GM19043 (cell line): Measurements from ENCODE around the gene ANKRD26.
"Not testable (repeated sequence)": the region's sequence is repeated elsewhere in the genome, so short reads cannot be mapped to it uniquely, and the experiment has no call there.

Experiments used
- ATAC-seq: cut with Tn5 transposase; IDR thresholded peaks from one replicate; pipeline ENCODE4 v1.9.1; 2021; ENCODE audit warnings: low read depth; ENCODE audit not compliant: unreplicated experiment

Gene ANKRD26

GRCh38 chr10:27099916-27100812, at the start of gene ANKRD26:
TSS of gene ANKRD26 (minus strand) at chr10:27100494. CDS start at chr10:27100326, 168 bp downstream.
- ATAC-seq, result peak; percentile 78

- no peak for ATAC-seq
These were observed 47.4 kb upstream of the ANKRD26 start for GRCh38 chr10:27147701-27148100.

GRCh38 chr10:27145937-27146336, 45.6 kb upstream of the ANKRD26 start:
- ATAC-seq, result no peak

DNA sequence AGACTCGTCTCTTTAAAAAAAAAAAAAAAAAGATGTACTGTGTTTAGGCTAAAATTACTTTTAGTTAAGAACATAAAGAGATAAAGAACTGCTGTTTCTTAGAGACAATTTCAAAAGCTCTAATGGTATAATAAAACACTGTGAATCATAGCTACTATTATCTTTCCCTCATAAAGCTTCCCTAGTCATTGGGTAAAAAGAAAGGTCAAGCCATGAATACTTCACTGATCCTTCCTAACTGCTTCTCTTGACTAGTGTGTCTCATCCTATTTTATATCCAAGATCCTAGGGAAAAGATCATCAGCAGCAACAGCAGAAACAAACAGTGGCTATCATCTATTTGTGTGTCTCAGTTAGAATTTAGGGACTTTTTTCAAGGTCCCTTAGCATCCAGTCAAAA, 43.4 kb upstream of the ANKRD26 start:
- no peak for ATAC-seq

DNA sequence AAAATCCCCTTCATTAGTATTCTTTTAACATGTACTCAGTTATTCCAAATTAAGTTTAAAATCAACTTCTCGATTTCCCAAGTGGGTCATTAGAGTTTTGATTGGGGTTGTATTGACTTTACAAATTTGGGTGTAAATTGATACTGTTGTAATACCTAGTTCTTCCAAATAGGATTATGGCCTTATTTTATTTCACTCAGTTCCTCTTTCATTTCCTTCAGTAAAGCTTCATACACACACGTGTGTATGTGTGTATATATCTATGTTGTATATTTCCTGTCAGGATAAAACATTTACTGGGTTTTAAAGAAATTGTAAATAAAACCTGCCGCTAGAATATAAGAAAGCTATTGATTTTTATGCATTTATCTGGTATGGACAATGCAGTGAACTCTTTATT, 38.0 kb upstream of the ANKRD26 start:
- ATAC-seq, result no peak

DNA sequence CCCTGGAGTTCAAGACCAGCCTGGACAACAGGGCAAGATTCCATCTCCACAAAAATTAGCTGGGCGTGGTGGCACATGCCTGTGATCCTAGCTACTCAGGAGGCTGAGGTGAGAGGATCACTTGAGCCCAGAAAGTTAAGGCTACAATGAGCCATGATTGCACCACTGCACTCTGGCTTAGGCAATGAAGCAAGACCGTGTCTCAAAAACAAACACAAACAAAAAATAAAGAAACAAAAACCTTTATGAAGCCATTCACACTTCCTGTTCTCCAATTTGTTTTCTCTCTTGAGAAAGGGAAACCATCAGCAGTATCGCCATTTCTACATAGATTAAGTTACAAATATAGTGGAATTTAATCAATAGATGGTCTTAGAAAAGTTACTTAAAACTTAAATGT, 34.1 kb upstream of the ANKRD26 start:
- no peak for ATAC-seq

GRCh38 chr10:27108165-27108564, 7.9 kb upstream of the ANKRD26 start:
- ATAC-seq, result no peak

DNA sequence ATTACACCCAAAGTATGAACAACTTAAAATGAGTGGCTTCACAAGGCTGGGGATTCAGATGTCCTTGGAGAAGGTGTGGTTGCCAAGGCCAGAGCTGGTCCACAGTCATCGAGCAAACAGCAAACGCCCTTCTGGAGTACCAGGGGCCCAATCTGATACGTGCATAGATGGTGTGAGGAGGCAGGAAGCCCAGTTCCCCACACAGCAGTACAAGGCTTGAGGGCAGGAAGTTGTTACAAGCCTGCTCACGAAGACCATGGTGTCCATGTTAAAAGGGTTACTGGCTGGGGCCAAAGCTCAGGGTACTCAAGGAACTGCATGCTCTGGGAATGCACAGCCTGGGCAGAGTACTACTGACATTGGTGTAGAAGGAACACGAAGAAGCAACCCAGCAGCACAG, 4.6 kb upstream of the ANKRD26 start:
- ATAC-seq, result no peak

GRCh38 chr10:27100813-27101347, 586 bp upstream of the ANKRD26 start:
- ATAC-seq, result no peak

DNA sequence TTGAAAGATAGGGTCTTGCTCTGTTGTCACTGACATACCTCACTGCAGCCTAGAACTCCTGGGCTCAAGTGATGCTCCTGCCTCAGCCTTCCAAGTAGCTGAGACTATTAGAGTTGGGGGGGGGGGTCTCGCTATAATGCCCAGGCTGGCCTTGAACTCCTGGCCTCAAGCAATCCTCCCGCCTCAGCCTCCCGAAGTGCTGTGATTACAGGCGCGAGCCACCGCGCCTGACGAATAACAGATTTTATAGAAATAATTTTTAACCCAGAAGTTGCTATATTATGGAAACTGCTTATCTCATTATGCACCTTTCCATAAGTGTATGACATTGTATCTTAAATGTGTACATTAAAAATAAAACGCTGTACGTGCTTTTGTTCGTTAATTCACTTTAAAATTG, 846 bp downstream of the ANKRD26 start:
- ATAC-seq, result no peak

DNA sequence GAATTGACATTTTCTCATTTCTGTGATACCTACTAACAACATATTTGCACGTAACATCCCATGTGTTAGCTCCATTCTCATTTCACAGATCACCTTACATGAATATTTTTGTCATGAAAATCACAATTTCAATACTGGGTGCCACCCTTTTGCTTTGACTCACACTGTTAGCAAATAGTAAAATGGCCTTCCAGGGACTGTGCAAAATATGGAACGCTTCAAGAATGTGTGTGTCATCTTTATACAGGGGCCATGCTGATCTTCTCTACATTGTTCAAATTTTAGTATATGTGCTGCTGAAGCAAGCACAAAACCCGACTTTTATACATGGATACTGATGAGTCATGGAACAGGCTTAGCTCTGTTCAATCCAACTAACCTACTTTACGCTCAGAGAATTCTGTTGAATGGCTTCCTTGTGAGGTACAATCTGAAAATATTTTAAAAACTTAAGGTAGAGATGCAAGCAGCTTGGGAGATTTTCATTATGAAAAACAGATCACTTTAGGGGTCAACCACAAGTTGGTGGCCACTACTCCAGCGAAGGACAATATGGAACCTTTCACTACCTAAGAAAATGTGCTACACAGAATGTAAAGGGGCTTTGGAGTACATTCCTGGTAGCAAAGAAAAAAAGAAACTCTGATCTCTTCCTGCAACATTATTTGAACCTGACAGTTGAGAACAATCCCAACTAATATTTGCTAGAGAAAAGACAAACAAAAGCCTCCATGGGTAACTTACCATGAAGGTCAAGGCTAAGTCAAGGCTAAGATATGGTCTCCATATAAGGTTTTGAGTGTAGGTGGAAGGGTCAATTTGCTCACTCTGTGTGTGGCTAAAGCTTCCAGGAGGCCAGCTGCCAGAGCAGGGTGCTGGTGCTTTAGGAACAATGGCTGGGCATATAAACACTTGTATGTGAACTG, 11.9 kb downstream of the ANKRD26 start:
- no peak for ATAC-seq

DNA sequence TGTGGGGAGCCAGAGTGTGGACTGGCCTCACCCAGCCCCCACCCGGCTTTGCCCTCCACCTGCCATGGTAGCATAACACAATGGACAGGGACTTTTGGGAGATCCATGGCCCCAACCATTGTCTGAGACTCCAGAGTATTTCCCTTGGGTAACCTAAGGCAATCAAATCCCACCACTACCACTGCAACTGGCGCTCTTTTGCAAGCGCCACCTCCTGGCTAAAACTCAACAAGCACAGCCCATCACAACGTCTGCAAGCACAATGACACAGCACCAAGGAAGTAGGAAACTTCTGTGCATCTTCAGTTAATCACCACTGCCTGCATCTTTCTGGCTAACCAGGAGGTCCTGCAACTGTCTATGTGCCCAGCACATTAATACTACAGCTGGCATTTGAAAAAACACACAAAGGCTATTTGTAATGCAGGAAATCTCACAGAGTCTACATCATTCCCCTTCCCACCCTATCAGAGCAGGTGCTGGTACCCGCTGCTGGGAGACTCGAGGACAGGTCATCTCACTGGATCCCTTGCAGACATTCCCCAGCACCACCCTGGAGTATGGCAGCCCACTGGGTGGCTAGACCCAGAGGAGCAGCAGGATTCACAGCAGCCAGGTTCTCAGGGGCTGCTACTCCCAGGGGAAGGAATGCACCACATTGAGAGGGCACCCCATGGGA, 27.7 kb downstream of the ANKRD26 start:
- no peak for ATAC-seq

GRCh38 chr10:27068217-27068891, 31.9 kb downstream of the ANKRD26 start:
- ATAC-seq, result no peak

GRCh38 chr10:27065084-27065483, 35.2 kb downstream of the ANKRD26 start:
- ATAC-seq, result no peak

DNA sequence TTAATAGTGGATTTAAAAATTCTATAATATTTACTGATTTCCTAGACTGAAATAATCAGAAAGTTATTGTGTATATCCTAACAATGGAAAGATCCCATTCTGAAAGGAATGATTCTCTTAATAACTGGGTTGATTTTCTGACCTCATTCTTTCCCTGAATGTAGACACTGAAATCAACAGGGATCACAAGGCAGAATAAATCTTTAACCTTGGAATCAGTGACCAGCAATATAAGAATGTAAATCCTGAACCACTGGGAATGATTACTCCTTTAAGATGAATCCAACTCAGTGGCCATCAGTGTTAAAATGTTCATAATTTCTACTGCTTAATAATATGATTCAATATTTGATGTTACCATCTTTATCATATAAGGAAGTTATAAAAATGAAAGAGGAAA, 47.6 kb downstream of the ANKRD26 start:
- no peak for ATAC-seq

DNA sequence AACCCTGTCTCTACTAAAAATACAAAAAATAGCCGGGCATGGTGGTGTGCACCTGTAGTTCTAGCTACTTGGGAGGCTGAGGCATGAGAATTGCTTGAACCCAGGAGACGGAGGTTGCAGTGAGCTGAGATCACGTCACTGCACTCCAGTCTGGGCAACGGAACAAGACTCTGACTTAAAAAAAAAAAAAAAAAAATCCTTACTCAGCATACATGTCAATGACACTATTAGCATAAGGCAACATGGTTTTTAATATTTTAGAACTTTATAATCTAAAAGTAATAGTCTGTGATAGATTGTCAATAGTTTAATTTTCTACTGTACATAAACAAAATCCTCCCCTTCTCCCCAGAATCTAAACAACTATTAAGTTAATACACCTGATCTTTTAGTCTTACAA, 55.0 kb downstream of the ANKRD26 start:
- ATAC-seq, result not testable (repeated sequence)

DNA sequence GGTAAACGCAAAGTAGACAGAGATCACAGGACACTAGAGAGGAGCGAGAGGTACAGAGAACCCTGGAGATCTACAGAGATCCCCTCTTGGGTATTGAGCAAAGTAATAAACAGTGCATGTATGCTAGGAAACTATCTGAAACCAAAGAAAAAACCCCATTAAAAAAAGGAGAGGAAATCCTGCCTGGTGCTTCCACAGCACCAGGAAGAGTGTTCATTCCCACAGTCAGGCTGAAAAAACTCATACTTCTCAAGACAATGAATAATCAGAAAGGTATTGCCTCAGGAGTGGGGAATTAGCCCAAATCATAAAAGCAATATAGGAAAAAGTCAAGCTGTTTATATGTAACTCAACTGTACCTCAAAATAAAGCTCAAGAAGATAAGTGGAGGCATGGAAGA, 59.1 kb downstream of the ANKRD26 start:
- ATAC-seq, result no peak

DNA sequence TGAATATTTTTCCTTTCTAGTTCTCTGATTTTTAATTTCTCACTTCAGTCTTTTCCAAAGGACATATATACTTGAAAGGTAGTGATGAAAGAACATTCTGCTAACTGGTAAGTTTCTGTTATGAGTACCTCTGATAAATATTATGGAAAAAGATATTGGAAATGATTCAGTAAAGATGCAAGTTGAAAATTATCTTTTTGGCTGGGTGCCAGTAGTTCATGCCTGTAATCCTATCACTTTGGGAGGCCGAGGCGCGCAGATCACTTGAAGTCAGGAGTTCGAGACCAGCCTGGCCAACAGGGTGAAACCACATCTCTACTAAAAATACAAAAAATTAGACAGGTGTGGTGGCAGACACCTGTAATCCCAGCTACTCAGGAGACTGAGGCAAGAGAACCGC, 62.1 kb downstream of the ANKRD26 start:
- no peak for ATAC-seq

GRCh38 chr10:27035163-27035562, 65.1 kb downstream of the ANKRD26 start:
- ATAC-seq, result no peak

- no peak for ATAC-seq
These were observed 70.2 kb downstream of the ANKRD26 start for GRCh38 chr10:27030060-27030459.
